Breast epithelium (tissue), 4 donors: ENCODE results near the gene DNASE1. TPM values are rescaled to one million over a fixed set of nuclear protein-coding genes. Genes with fewer than 3 reads are reported as not detected.

Source experiments
- DNase-seq, 2 donors: peaks; one replicate each; pipeline ENCODE4 v3.0.0-alpha.2; 2019; ENCODE audit warnings: low spot score in 2 of 2
- H3K27ac ChIP-seq, 2 donors: fragments of 200-600 bp; sonication (generic) in 1 of 2; one replicate each; pipeline ENCODE4 v1.5.1; 2016 to 2019; ENCODE audit warnings: mild to moderate bottlenecking in 1 of 2
- H3K27me3 ChIP-seq, 2 donors: fragments of 200-600 bp; sonication (generic) in 1 of 2; one replicate each; pipeline versions ENCODE4 v1.5.1 to v1.6.0; 2017 to 2019; ENCODE audit warnings: control low read depth in 1 of 2, mild to moderate bottlenecking in 1 of 2
- H3K36me3 ChIP-seq: fragments of 200-600 bp; one replicate; pipeline ENCODE4 v1.5.1; 2019
- H3K4me1 ChIP-seq, 2 donors: fragments of 200-600 bp; sonication (generic); one replicate each; pipeline ENCODE4 v1.5.1; 2016 to 2019; ENCODE audit warnings: control low read depth in 1 of 2
- H3K4me3 ChIP-seq, 3 donors: fragments of 200-600 bp; sonication (generic); 1 replicate in 2 of 3; 2 replicates in 1 of 3; pipeline ENCODE4 v1.5.1; 2016 to 2019; ENCODE audit warnings: mild to moderate bottlenecking in 3 of 3, moderate library complexity in 2 of 3
- H3K9me3 ChIP-seq, 2 donors: fragments of 200-600 bp; sonication (generic) in 1 of 2; one replicate each; pipeline ENCODE4 v1.5.1; 2016 to 2019; ENCODE audit warnings: control low read depth in 1 of 2
- POLR2A ChIP-seq: fragments of 450-650 bp; IDR thresholded peaks from one replicate; pipeline ENCODE4 v1.6.1; 2016; ENCODE audit warnings: antibody characterized with exemption, mild to moderate bottlenecking, moderate library complexity
- POLR2AphosphoS5 ChIP-seq, 3 donors: sonication (generic); formaldehyde crosslinking; IDR thresholded peaks; one replicate each; pipeline ENCODE4 v1.6.1; 2017; ENCODE audit warnings: antibody characterized with exemption in 3 of 3
- intact Hi-C: fragments of 100-400 bp; cut with DNase I; formaldehyde crosslinking; loops from one replicate; pipeline ENCODE4 v1.15.1; 2023; ENCODE audit warnings: low total_unique reads
- total RNA-seq, 3 donors: library from RNA; depleted of rRNA; stranded (reverse); fragments of >200 nt; gene quantifications; one replicate each; pipeline ENCODE4 v1.1.0, GENCODE V29; 2016
- TF ChIP-seq, protein P1 (sequence below), 3 donors: fragments of 450-650 bp; IDR thresholded peaks; one replicate each; pipeline ENCODE4 v1.5.1; 2016 to 2017; ENCODE audit warnings: antibody characterized with exemption in 3 of 3, mild to moderate bottlenecking in 3 of 3, moderate library complexity in 3 of 3

DNASE1 gene
- total RNA-seq, 3 donors from 2014 or later, result 15.8 to 30.0 (median 23.6) TPM

DNA sequence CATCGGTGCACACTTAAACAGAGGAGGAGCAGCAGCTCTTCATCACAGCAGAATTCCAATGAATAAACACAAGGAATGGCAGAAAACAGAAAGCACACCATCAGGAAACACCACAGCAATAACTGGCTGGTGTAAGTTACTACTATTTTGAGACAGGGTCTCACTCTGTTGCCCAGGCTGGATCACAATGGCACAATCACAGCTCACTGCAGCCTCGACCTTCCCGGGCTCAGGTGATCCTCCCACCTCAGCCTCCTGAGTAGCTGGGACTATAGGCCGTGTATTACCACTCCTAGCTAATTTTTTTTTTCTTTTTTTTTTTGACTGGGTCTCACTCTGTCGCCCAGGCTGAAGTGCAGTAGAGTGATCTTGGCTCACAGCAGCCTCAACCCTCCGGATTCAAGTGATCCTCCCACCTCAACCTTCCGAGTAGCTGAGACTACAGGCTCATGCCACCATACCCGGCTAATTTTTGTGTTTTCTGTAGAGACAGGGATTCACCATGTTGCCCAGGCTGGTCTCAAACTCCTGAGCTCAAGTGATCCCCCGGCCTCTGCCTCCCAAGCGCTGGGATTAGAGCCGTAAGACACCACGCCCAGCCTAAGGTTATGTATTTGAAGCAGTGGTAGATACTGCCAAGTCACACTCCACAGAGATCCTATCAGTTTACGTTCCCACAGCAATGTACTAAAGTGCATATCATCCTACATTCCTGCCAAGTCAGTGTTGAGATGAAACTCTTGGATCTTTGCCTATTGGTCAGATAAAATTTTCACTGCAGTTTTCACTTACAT, 42.1 kb downstream of the DNASE1 start:
- Histone ChIP-seq H3K4me1 (no peaks in the 10 kb centered on the region), H3K27ac (no peak overlapping the region), H3K9me3 (no peaks in the 10 kb centered on the region), H3K4me3 (no peak overlapping the region), H3K27me3 (no peaks in the 10 kb centered on the region), H3K36me3 (no peaks in the 10 kb centered on the region)
- TF ChIP-seq, protein P1, sequence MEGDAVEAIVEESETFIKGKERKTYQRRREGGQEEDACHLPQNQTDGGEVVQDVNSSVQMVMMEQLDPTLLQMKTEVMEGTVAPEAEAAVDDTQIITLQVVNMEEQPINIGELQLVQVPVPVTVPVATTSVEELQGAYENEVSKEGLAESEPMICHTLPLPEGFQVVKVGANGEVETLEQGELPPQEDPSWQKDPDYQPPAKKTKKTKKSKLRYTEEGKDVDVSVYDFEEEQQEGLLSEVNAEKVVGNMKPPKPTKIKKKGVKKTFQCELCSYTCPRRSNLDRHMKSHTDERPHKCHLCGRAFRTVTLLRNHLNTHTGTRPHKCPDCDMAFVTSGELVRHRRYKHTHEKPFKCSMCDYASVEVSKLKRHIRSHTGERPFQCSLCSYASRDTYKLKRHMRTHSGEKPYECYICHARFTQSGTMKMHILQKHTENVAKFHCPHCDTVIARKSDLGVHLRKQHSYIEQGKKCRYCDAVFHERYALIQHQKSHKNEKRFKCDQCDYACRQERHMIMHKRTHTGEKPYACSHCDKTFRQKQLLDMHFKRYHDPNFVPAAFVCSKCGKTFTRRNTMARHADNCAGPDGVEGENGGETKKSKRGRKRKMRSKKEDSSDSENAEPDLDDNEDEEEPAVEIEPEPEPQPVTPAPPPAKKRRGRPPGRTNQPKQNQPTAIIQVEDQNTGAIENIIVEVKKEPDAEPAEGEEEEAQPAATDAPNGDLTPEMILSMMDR (IDR thresholded peaks at IDR 0.05), result no peak
- TF ChIP-seq POLR2AphosphoS5 (IDR thresholded peaks at IDR 0.05), result no peak
- TF ChIP-seq POLR2A, result no peak
- intact Hi-C loops, result no loop called here
- DNase-seq, result no peak

DNA sequence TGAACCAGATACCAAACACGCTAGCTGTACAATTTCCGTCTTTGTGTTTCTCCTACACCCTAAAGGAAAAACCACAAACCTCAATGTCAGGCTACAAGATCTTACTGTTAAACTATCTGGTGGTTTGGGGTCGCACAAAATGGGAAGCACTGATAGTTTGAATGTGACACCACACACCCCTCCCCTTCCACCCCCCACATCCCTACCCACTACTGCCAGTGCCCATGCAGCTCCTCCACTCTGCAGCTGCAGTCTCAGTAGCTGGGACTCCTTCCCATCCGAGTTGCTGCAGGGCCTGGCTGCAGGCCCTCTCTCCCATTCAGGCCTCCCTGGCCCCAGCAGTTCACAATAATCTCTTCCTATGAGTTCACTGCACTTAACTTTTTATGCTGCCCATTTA, 44.5 kb downstream of the DNASE1 start:
- no peaks in the 10 kb centered on the region for H3K9me3 ChIP-seq
- H3K4me1 ChIP-seq, result no peaks in the 10 kb centered on the region
- no peaks in the 10 kb centered on the region for H3K36me3 ChIP-seq
- no peak overlapping the region for H3K27ac ChIP-seq
- TF ChIP-seq POLR2AphosphoS5 (IDR thresholded peaks at IDR 0.05) (no peak), POLR2A (no peak)
- TF ChIP-seq, protein P1 (IDR thresholded peaks at IDR 0.05), result no peak
- H3K27me3 ChIP-seq, result no peaks in the 10 kb centered on the region
- intact Hi-C loops, result no loop called here
- H3K4me3 ChIP-seq, result no peak overlapping the region
- DNase-seq, result no peak

DNA sequence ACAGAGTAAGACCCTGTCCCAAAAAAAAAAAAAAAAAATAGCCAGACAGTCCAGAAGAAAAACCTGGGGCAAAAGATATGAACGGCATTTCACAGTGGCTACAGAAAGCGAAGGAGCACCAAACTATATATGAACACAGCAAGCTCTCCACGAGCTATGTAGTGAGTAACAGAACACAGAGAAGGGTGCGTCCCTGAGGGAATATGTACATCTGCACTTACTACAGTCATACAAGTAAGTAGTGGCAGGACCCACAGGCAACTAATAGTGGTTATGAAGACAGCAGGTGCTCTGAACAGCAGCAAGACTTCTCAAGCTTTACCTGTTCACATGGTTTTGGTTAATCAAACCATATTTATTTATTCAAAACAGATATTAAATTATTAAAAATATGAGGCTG, 47.0 kb downstream of the DNASE1 start:
- Histone ChIP-seq H3K4me3 (no peak overlapping the region), H3K27ac (no peak overlapping the region), H3K27me3 (no peaks in the 10 kb centered on the region), H3K9me3 (no peaks in the 10 kb centered on the region), H3K36me3 (no peaks in the 10 kb centered on the region), H3K4me1 (no peaks in the 10 kb centered on the region)
- DNase-seq, result no peak
- intact Hi-C loops, result no loop called here
- TF ChIP-seq POLR2A (no peak), POLR2AphosphoS5 (IDR thresholded peaks at IDR 0.05) (no peak)
- TF ChIP-seq, protein P1 (IDR thresholded peaks at IDR 0.05), result no peak

DNA sequence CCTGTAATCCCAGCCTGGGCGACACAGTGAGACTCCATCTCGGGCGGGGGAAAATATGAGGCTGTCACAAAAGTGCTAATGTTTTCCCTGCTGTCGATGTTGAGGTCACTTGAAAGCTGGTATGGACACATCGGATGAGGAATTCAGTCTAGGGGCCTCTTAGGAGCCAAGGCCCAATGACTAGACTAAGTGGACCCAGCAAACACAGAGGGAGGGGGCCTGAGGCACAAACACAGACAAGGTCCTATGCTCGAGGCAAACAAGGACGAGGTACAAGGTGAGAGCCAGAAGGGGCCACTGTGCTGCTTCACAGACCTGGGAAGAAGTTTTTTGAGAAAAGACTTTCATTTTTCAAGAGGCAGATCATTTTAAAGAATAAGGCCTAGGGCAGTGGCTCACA, 47.6 kb downstream of the DNASE1 start:
- H3K27me3 ChIP-seq, result no peaks in the 10 kb centered on the region
- H3K27ac ChIP-seq, result no peak overlapping the region
- H3K4me3 ChIP-seq, result no peak overlapping the region
- intact Hi-C loops, result no loop called here
- TF ChIP-seq POLR2AphosphoS5 (IDR thresholded peaks at IDR 0.05) (no peak), POLR2A (no peak)
- TF ChIP-seq, protein P1 (IDR thresholded peaks at IDR 0.05), result no peak
- H3K9me3 ChIP-seq, result no peaks in the 10 kb centered on the region
- no peaks in the 10 kb centered on the region for H3K36me3 ChIP-seq
- DNase-seq, result no peak
- no peaks in the 10 kb centered on the region for H3K4me1 ChIP-seq

DNA sequence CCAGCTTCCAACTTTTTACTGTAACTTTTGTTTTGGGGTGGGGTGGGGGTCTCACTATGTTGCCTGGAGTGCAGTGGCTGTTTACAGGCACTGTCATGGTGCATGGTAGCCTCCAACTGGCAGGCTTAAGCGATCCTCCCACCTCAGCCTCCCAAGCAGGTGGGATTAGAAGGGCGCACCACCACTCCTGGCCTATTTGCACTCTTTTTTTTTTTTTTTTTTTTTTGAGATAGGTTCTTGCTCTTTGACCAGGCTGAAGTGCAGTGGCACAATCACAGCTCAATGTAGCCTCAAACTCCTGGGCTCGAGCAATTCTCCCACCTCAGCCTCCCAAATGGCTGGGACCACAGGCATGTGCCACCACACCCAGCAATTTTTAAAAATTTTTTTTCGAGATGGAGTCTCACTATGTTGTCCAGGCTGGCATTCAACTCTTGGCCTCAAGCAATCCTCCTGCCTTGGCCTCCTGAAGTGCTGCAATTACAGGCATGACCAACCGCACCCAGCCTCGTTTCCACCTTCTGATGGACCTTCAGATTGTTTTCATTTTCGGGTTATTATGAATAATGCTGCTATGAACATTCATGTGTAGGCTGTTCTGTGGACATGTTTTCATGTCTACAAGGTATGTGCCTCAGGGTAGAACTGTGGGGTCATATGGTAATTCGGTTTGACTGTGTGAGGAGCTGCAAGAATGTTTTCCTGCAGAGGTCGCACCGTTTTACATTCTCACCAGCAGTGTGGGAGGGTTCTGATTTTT, 51.9 kb downstream of the DNASE1 start:
- H3K27ac ChIP-seq, result no peak overlapping the region
- TF ChIP-seq POLR2A (no peak), POLR2AphosphoS5 (IDR thresholded peaks at IDR 0.05) (no peak)
- TF ChIP-seq, protein P1 (IDR thresholded peaks at IDR 0.05), result no peak
- H3K27me3 ChIP-seq, result no peaks in the 10 kb centered on the region
- no peaks in the 10 kb centered on the region for H3K36me3 ChIP-seq
- intact Hi-C loops, result no loop called here
- no peak overlapping the region for H3K4me3 ChIP-seq
- H3K4me1 ChIP-seq, result no peaks in the 10 kb centered on the region
- DNase-seq, result no peak
- no peaks in the 10 kb centered on the region for H3K9me3 ChIP-seq
